Measurements from ENCODE around the gene CREB5.
"Not testable (repeated sequence)": the region's sequence is repeated elsewhere in the genome, so short reads cannot be mapped to it uniquely, and the experiment has no call there.

Gene CREB5

GRCh38 chr7:28611399-28611897 is 199.1 kb downstream of the CREB5 start:
- DNase-seq (ENCODE audit: low read depth): not testable (repeated sequence)

- no peak for DNase-seq (ENCODE audit: low read depth)
These were observed 200.9 kb downstream of the CREB5 start for GRCh38 chr7:28613262-28613661.

GRCh38 chr7:28615091-28615490 is 202.8 kb downstream of the CREB5 start:
- DNase-seq (ENCODE audit: low read depth): no peak

- DNase-seq (ENCODE audit: low read depth): no peak
These were observed 205.1 kb downstream of the CREB5 start for GRCh38 chr7:28617308-28617880.

- DNase-seq (ENCODE audit: low read depth): no peak
These were observed 206.1 kb downstream of the CREB5 start for GRCh38 chr7:28618383-28618782.

GRCh38 chr7:28619256-28619655 is 206.9 kb downstream of the CREB5 start:
- DNase-seq (ENCODE audit: low read depth): no peak

GRCh38 chr7:28621369-28621841 is 209.1 kb downstream of the CREB5 start:
- no peak for DNase-seq (ENCODE audit: low read depth)

GRCh38 chr7:28623105-28623730 is 210.9 kb downstream of the CREB5 start:
- no peak for DNase-seq (ENCODE audit: low read depth)

GRCh38 chr7:28623863-28624262 is 211.5 kb downstream of the CREB5 start:
- no peak for DNase-seq (ENCODE audit: low read depth)

GRCh38 chr7:28625432-28625831 is 213.1 kb downstream of the CREB5 start:
- no peak for DNase-seq (ENCODE audit: low read depth)

- DNase-seq (ENCODE audit: low read depth): no peak
These were observed 213.9 kb downstream of the CREB5 start for GRCh38 chr7:28626221-28626620.

- no peak for DNase-seq (ENCODE audit: low read depth)
These were observed 214.4 kb downstream of the CREB5 start for GRCh38 chr7:28626624-28627262.

- DNase-seq (ENCODE audit: low read depth): no peak
These were observed 214.9 kb downstream of the CREB5 start for GRCh38 chr7:28627263-28627653.

- DNase-seq (ENCODE audit: low read depth): no peak
These were observed 215.6 kb downstream of the CREB5 start for GRCh38 chr7:28627896-28628295.

- DNase-seq (ENCODE audit: low read depth): no peak
These were observed 217.0 kb downstream of the CREB5 start for GRCh38 chr7:28629216-28629842.

- no peak for DNase-seq (ENCODE audit: low read depth)
These were observed 218.0 kb downstream of the CREB5 start for GRCh38 chr7:28630350-28630749.

- no peak for DNase-seq (ENCODE audit: low read depth)
These were observed 219.7 kb downstream of the CREB5 start for GRCh38 chr7:28631995-28632394.

GRCh38 chr7:28638914-28639313 is 226.6 kb downstream of the CREB5 start:
- no peak for DNase-seq (ENCODE audit: low read depth)

GRCh38 chr7:28640001-28640400 is 227.7 kb downstream of the CREB5 start:
- DNase-seq (ENCODE audit: low read depth): no peak

GRCh38 chr7:28641752-28642545 is 229.6 kb downstream of the CREB5 start:
- DNase-seq (ENCODE audit: low read depth): no peak

- no peak for DNase-seq (ENCODE audit: low read depth)
These were observed 230.9 kb downstream of the CREB5 start for GRCh38 chr7:28643188-28643569.

All from stimulated activated CD8-positive, alpha-beta memory T cell treated with anti-CD3 and anti-CD28 coated beads, Interleukin-7, amount 100 ng/mL, for 24 hours (primary cell).